Activated CD4-positive, alpha-beta T cell treated with anti-CD3 and anti-CD28 coated beads, Interleukin-2, amount 10 ng/mL, durations not matched to agents 7 days and 5 days (primary cell): ENCODE measurements around the gene PCDH15. TPM values are rescaled to one million over a fixed set of nuclear protein-coding genes. Genes with fewer than 3 reads are reported as not detected.

Source experiments
- CTCF ChIA-PET: fragments of 350-600 bp; sonication (Branson Sonifier 250); formaldehyde crosslinking; loops from one replicate; lab custom pipeline; 2021; ENCODE audit warnings: antibody characterized with exemption; lab: Charles Lee
- POLR2A ChIA-PET: fragments of 350-600 bp; sonication (Branson Sonifier 250); formaldehyde crosslinking; loops from one replicate; lab custom pipeline; 2021; ENCODE audit warnings: antibody characterized with exemption; lab: Charles Lee
- DNase-seq: peaks from one replicate; pipeline ENCODE4 v3.0.0-alpha.2; 2020
- H3K27ac Mint-ChIP-seq: one replicate; pipeline ENCODE4 v1.8.0; 2021; ENCODE audit warnings: mild to moderate bottlenecking, moderate library complexity, mixed read lengths
- H3K27me3 Mint-ChIP-seq: one replicate; pipeline ENCODE4 v1.8.0; 2021; ENCODE audit warnings: mixed read lengths
- H3K36me3 Mint-ChIP-seq: one replicate; pipeline ENCODE4 v1.8.0; 2021; ENCODE audit warnings: low read depth, mixed read lengths
- H3K4me1 Mint-ChIP-seq: one replicate; pipeline ENCODE4 v1.8.0; 2021; ENCODE audit warnings: mixed read lengths
- H3K4me3 Mint-ChIP-seq: one replicate; pipeline ENCODE4 v1.8.0; 2021; ENCODE audit warnings: mild to moderate bottlenecking, moderate library complexity, mixed read lengths
- H3K9me3 Mint-ChIP-seq: one replicate; pipeline ENCODE4 v1.8.0; 2021; ENCODE audit warnings: mixed read lengths
- total RNA-seq, 2 experiments: library from RNA; stranded (reverse); gene quantifications; one replicate each; pipeline ENCODE4 v1.2.3, GENCODE V29; 2021

Gene PCDH15
- total RNA-seq, 2 experiments from 2014 or later: not detected

DNA sequence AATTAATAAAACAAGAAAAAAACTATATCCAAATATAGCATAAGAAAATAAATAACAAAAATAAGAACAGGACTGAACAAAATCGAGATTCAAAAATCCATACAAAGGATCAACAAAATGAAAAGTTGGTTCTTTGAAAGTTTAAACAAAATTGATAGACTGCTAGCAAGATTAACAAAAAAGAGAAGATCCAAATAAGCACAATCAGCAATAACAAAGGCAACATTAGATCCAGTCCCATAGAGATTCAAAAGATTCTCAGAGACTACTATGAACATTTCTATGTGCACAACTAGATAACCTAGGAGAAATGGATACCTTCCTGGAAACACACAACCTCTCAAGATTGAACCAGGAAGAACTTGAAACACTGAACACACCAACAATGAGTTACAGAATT lies 534.6 kb downstream of the PCDH15 start:
- Mint-ChIP-seq H3K9me3 (no peaks in the 10 kb centered on the region), H3K4me3 (no peak overlapping the region), H3K4me1 (no peaks in the 10 kb centered on the region), H3K27ac (no peak overlapping the region), H3K36me3 (no peaks in the 10 kb centered on the region), H3K27me3 (no peaks in the 10 kb centered on the region)
- ChIA-PET CTCF (no interaction called here), POLR2A (no interaction called here)
- no peak for DNase-seq

GRCh38 chr10:54262726-54263125 lies 538.3 kb downstream of the PCDH15 start:
- Mint-ChIP-seq H3K9me3 (no peaks in the 10 kb centered on the region), H3K27ac (no peak overlapping the region), H3K4me3 (no peak overlapping the region), H3K36me3 (no peaks in the 10 kb centered on the region), H3K4me1 (no peaks in the 10 kb centered on the region), H3K27me3 (no peaks in the 10 kb centered on the region)
- ChIA-PET CTCF (no interaction called here), POLR2A (no interaction called here)
- no peak for DNase-seq

- POLR2A ChIA-PET: no interaction called here
- H3K4me1 Mint-ChIP-seq: no peaks in the 10 kb centered on the region
- H3K9me3 Mint-ChIP-seq: no peaks in the 10 kb centered on the region
- H3K36me3 Mint-ChIP-seq: no peaks in the 10 kb centered on the region
- H3K27me3 Mint-ChIP-seq: no peaks in the 10 kb centered on the region
- H3K4me3 Mint-ChIP-seq: no peak overlapping the region
- no peak for DNase-seq
- CTCF ChIA-PET: no interaction called here
- H3K27ac Mint-ChIP-seq: no peak overlapping the region
Observed at GRCh38 chr10:54259104-54259503, 541.9 kb downstream of the PCDH15 start.

- Mint-ChIP-seq H3K4me3 (no peak overlapping the region), H3K9me3 (no peaks in the 10 kb centered on the region), H3K27me3 (no peaks in the 10 kb centered on the region), H3K36me3 (no peaks in the 10 kb centered on the region), H3K27ac (no peak overlapping the region), H3K4me1 (no peaks in the 10 kb centered on the region)
- POLR2A ChIA-PET: no interaction called here
- DNase-seq: no peak
- CTCF ChIA-PET: no interaction called here
Observed at GRCh38 chr10:54234832-54235231, 566.2 kb downstream of the PCDH15 start.

DNA sequence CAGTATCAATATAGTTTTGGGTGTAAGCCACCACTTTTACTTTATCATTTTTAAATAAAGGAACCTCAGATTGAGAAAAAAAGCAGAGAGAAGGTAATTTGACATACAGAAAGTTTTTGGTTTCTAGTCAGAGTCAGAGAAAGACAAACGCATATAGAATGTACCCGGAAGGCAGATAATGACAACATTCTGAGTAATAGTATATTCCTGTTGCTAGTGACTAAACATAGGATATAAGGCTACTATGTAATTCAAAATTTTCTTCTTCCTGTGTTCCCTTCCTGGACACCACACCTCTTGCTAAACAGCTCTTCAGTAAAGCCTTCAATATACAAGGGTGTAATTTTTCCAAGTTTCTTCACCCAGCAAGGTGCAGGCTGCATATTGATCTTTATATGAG lies 597.6 kb downstream of the PCDH15 start:
- H3K27ac Mint-ChIP-seq: no peak overlapping the region
- H3K9me3 Mint-ChIP-seq: peaks cover 5% of the 10 kb centered on the region
- DNase-seq: no peak
- no peaks in the 10 kb centered on the region for H3K4me1 Mint-ChIP-seq
- H3K4me3 Mint-ChIP-seq: no peak overlapping the region
- CTCF ChIA-PET: no interaction called here
- POLR2A ChIA-PET: no interaction called here
- H3K27me3 Mint-ChIP-seq: no peaks in the 10 kb centered on the region
- no peaks in the 10 kb centered on the region for H3K36me3 Mint-ChIP-seq

DNA sequence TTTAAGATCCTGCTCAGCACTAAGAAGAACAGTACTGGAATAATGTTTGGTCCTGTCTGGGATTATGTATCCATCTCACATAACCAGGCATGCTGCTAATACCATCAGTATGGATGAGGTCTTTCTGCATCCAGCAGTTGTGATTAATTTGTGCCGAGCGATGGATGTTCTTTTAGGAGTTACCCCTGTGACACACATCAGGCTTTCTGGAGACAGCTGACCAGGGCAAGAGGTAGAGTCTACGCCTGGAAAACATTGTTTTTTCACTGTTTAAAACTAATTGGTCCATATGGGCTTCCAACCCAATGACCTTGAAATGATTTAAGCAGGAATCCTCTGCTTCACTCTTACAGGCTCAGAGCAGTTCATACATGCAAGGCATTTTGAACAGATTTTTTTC lies 603.0 kb downstream of the PCDH15 start:
- Mint-ChIP-seq H3K4me1 (no peaks in the 10 kb centered on the region), H3K27ac (no peak overlapping the region), H3K27me3 (no peaks in the 10 kb centered on the region), H3K9me3 (peaks cover 5% of the 10 kb centered on the region), H3K36me3 (no peaks in the 10 kb centered on the region), H3K4me3 (no peak overlapping the region)
- ChIA-PET CTCF (no interaction called here), POLR2A (no interaction called here)
- no peak for DNase-seq

GRCh38 chr10:54194806-54195205 lies 606.2 kb downstream of the PCDH15 start:
- ChIA-PET CTCF (no interaction called here), POLR2A (no interaction called here)
- Mint-ChIP-seq H3K9me3 (peaks cover 2% of the 10 kb centered on the region), H3K36me3 (no peaks in the 10 kb centered on the region), H3K27me3 (no peaks in the 10 kb centered on the region), H3K27ac (no peak overlapping the region), H3K4me3 (no peak overlapping the region), H3K4me1 (no peaks in the 10 kb centered on the region)
- no peak for DNase-seq

- no peak for DNase-seq
- Mint-ChIP-seq H3K36me3 (no peaks in the 10 kb centered on the region), H3K27me3 (no peaks in the 10 kb centered on the region), H3K27ac (no peak overlapping the region), H3K4me1 (no peaks in the 10 kb centered on the region), H3K4me3 (no peak overlapping the region), H3K9me3 (peaks cover 6% of the 10 kb centered on the region)
- ChIA-PET CTCF (no interaction called here), POLR2A (no interaction called here)
Observed at GRCh38 chr10:54159924-54160323, 641.1 kb downstream of the PCDH15 start.

GRCh38 chr10:54148508-54148907 lies 652.5 kb downstream of the PCDH15 start:
- no peak overlapping the region for H3K27ac Mint-ChIP-seq
- no peaks in the 10 kb centered on the region for H3K9me3 Mint-ChIP-seq
- no peak overlapping the region for H3K4me3 Mint-ChIP-seq
- ChIA-PET CTCF (no interaction called here), POLR2A (no interaction called here)
- no peaks in the 10 kb centered on the region for H3K36me3 Mint-ChIP-seq
- H3K4me1 Mint-ChIP-seq: no peaks in the 10 kb centered on the region
- no peaks in the 10 kb centered on the region for H3K27me3 Mint-ChIP-seq
- no peak for DNase-seq

DNA sequence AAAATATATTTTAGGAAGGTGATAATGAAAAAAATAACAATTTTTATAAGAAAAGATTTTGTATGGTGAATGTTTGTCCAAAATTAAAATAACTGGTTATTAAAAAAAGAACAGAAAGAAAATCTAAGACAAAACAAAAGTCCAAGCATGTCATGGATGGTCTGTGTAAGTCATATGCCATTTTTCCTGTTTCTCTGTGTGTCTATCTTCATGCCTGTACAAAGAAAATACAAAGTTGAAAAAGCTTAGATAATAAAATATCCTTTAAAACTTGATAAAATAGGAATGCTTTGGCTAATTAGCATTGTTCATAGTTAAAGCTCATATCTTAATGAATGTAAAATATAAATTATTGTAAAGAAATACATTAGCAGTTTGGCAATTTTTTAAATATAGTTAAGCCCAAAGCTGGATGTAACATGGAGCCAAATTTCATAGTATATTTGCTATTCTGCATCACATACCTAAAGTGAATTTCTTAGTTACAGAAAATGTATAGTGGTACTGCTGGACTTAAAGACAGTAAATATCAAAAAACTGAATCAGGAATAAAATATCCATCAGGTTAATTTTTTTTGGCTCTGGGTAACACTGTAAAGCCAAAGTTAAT lies 661.1 kb downstream of the PCDH15 start:
- ChIA-PET CTCF (interaction anchor here (0.6 kb wide), 1 partner anchor 345 kb away, joined by 3 read pairs; no protein-coding TSS in a partner anchor), POLR2A (no interaction called here)
- Mint-ChIP-seq H3K27ac (no peak overlapping the region), H3K4me3 (no peak overlapping the region), H3K9me3 (peaks cover 9% of the 10 kb centered on the region), H3K27me3 (no peaks in the 10 kb centered on the region), H3K4me1 (no peaks in the 10 kb centered on the region), H3K36me3 (no peaks in the 10 kb centered on the region)
- no peak for DNase-seq

GRCh38 chr10:54137396-54137795 lies 663.6 kb downstream of the PCDH15 start:
- no peak overlapping the region for H3K27ac Mint-ChIP-seq
- H3K9me3 Mint-ChIP-seq: peaks cover 9% of the 10 kb centered on the region
- CTCF ChIA-PET: no interaction called here
- H3K27me3 Mint-ChIP-seq: no peaks in the 10 kb centered on the region
- no peaks in the 10 kb centered on the region for H3K4me1 Mint-ChIP-seq
- DNase-seq: no peak
- no peaks in the 10 kb centered on the region for H3K36me3 Mint-ChIP-seq
- POLR2A ChIA-PET: no interaction called here
- no peak overlapping the region for H3K4me3 Mint-ChIP-seq

- POLR2A ChIA-PET: no interaction called here
- Mint-ChIP-seq H3K9me3 (peaks cover 3% of the 10 kb centered on the region), H3K36me3 (no peaks in the 10 kb centered on the region), H3K4me1 (no peaks in the 10 kb centered on the region), H3K27me3 (no peaks in the 10 kb centered on the region), H3K4me3 (no peak overlapping the region), H3K27ac (no peak overlapping the region)
- CTCF ChIA-PET: no interaction called here
- no peak for DNase-seq
Observed at GRCh38 chr10:54133203-54133602, 667.8 kb downstream of the PCDH15 start.

DNA sequence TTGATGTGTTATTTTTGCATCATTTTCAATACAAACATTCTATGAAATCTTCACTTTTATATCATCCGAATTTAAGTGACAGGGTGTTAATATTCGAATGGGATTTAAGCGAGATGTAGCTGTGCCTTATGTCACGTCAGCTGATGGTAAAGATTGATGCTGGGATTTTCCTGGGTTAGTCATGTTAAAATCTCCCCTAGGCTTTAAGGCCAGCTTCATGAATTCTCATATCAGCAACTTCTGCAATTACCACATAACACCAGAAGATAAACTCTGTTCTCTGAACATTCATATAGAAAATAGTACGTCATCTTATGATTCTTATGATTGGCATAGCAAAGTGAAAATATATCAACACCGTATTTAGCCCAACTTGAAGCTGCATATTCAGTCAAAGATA lies 669.2 kb downstream of the PCDH15 start:
- no peaks in the 10 kb centered on the region for H3K4me1 Mint-ChIP-seq
- H3K4me3 Mint-ChIP-seq: no peak overlapping the region
- no peaks in the 10 kb centered on the region for H3K27me3 Mint-ChIP-seq
- DNase-seq: no peak
- ChIA-PET CTCF (no interaction called here), POLR2A (no interaction called here)
- H3K9me3 Mint-ChIP-seq: no peaks in the 10 kb centered on the region
- H3K36me3 Mint-ChIP-seq: no peaks in the 10 kb centered on the region
- H3K27ac Mint-ChIP-seq: no peak overlapping the region

DNA sequence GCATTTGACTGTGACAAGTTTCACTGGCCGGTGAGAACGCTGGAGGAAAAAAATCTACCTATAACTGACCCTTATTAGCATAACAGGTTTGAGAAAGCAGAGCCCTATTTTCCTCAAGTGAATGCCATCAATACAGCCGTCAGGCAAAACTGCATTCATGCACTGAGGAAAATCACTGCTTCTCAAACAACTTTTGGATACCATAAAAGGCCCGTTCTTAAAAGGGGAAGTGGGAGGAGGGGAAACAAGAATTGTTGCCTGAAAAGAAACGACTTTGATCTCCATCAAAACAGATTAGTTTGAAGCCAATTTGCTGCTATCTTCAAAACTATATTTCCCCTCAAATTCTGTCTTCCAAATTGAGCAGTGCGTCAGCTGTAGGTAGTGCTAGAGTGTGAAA lies 670.6 kb downstream of the PCDH15 start:
- no peaks in the 10 kb centered on the region for H3K36me3 Mint-ChIP-seq
- H3K9me3 Mint-ChIP-seq: no peaks in the 10 kb centered on the region
- H3K4me3 Mint-ChIP-seq: no peak overlapping the region
- ChIA-PET POLR2A (no interaction called here), CTCF (no interaction called here)
- no peaks in the 10 kb centered on the region for H3K4me1 Mint-ChIP-seq
- no peak for DNase-seq
- no peak overlapping the region for H3K27ac Mint-ChIP-seq
- H3K27me3 Mint-ChIP-seq: no peaks in the 10 kb centered on the region
